Mammary epithelial cell (primary cell): ENCODE data around the gene NTM.

Source experiments
- EZH2 ChIP-seq: IDR thresholded peaks from 2 replicates; pipeline ENCODE4 v1.6.1; 2012; ENCODE audit warnings: low read length, inconsistent platforms, borderline replicate concordance
- TF ChIP-seq, protein P1 (sequence below), 2 donors: IDR thresholded peaks in 1 of 2; conservative IDR thresholded peaks in 1 of 2; 2 replicates each; pipeline ENCODE4 v1.5.1; 2011 to 2012; ENCODE audit warnings: inconsistent platforms in 2 of 2, low read length in 2 of 2, mild to moderate bottlenecking in 2 of 2, control low read depth in 1 of 2, low read depth in 1 of 2; ENCODE audit not compliant: insufficient read depth in 1 of 2; ENCODE audit errors: extremely low read depth in 1 of 2

DNA sequence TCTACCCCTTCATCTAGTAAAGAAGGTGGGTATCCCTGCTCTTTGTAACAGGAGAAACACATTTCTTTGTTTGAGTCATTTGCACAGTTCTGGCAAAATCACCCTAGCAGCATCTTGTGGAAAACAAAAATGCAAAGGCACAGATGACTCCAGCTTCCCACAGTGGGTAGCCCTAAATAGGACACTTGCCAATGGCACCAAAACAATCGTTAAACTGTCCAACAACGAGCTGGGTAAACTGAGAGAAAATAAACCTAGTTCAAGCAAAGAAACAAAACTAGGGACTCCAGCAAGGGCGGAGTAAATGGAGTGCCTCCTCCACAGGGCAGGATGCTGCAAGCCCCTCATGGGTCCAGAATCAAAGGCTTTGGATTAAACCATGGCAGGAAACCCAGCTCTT lies 239.5 kb downstream of the NTM start:
- TF ChIP-seq, protein P1, sequence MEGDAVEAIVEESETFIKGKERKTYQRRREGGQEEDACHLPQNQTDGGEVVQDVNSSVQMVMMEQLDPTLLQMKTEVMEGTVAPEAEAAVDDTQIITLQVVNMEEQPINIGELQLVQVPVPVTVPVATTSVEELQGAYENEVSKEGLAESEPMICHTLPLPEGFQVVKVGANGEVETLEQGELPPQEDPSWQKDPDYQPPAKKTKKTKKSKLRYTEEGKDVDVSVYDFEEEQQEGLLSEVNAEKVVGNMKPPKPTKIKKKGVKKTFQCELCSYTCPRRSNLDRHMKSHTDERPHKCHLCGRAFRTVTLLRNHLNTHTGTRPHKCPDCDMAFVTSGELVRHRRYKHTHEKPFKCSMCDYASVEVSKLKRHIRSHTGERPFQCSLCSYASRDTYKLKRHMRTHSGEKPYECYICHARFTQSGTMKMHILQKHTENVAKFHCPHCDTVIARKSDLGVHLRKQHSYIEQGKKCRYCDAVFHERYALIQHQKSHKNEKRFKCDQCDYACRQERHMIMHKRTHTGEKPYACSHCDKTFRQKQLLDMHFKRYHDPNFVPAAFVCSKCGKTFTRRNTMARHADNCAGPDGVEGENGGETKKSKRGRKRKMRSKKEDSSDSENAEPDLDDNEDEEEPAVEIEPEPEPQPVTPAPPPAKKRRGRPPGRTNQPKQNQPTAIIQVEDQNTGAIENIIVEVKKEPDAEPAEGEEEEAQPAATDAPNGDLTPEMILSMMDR (conservative IDR thresholded peaks at IDR 0.05 in 1 of 2, IDR thresholded peaks at IDR 0.05 in 1 of 2; ENCODE audit: extremely low read depth in 1 of 2, insufficient read depth in 1 of 2, low read depth in 1 of 2, low read length in 2 of 2) = no peak
- TF ChIP-seq EZH2 = no peak
